Brain microvascular endothelial cell (primary cell): ENCODE results near the gene CFAP410.

Source experiments
- DNase-seq: peaks from one replicate; pipeline ENCODE4 v3.0.0-alpha.2; 2020
- H3K27ac ChIP-seq: fragments of 250-450 bp; sonication (Bioruptor Pico); 2 replicates; pipeline ENCODE4 v1.5.1; 2020; ENCODE audit warnings: mild to moderate bottlenecking, moderate library complexity
- H3K27me3 ChIP-seq: fragments of 250-450 bp; sonication (Bioruptor Pico); replicated peaks from 2 replicates; pipeline ENCODE4 v1.5.1; 2020; ENCODE audit warnings: mild to moderate bottlenecking
- H3K36me3 ChIP-seq: fragments of 250-450 bp; sonication (Bioruptor Pico); replicated peaks from 2 replicates; pipeline ENCODE4 v1.5.1; 2020; ENCODE audit warnings: mild to moderate bottlenecking
- H3K4me3 ChIP-seq: 2 replicates; pipeline ENCODE4 v1.5.1; 2011; ENCODE audit warnings: low read depth, mild to moderate bottlenecking, control low read depth, low read length, moderate library complexity
- in situ Hi-C: cut with HindIII; loops from 2 replicates; pipeline ENCODE4 v1.10.0; 2017; ENCODE audit warnings: low sequenced_read_pairs, low pct_ligation_motif_present
- TF ChIP-seq, protein P1 (sequence below): IDR thresholded peaks from 2 replicates; pipeline ENCODE4 v1.5.1; 2011; ENCODE audit warnings: low read depth, mild to moderate bottlenecking, moderate library complexity, low read length, control low read depth, inconsistent platforms; ENCODE audit errors: missing control alignments

CFAP410 gene

DNA sequence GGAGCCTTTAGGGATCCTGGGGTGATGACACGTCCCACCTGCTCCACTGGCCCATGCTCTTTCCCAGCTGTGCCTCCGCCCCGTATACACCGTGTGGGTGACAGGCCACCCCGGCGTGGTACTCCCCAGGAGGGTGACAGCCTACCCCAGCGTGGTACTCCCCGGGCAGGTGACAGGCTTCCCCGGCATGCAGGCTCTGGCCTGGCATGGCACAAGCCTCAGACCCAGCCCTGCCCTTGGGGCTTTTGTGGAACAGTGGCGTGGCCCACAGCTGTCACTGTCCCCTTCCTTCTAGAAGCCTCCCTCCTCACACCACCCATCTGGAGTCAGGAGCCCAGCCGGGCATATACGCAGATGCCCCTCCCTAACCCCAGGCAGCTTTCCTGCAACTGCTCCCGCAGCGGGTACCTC, 44.0 kb downstream of the CFAP410 start:
- Histone ChIP-seq H3K4me3 (no peak overlapping the region), H3K27me3 (no peaks in the 10 kb centered on the region), H3K27ac (no peak overlapping the region), H3K36me3 (no peaks in the 10 kb centered on the region)
- DNase-seq: no peak
- in situ Hi-C loops: no loop called here
- TF ChIP-seq, protein P1, sequence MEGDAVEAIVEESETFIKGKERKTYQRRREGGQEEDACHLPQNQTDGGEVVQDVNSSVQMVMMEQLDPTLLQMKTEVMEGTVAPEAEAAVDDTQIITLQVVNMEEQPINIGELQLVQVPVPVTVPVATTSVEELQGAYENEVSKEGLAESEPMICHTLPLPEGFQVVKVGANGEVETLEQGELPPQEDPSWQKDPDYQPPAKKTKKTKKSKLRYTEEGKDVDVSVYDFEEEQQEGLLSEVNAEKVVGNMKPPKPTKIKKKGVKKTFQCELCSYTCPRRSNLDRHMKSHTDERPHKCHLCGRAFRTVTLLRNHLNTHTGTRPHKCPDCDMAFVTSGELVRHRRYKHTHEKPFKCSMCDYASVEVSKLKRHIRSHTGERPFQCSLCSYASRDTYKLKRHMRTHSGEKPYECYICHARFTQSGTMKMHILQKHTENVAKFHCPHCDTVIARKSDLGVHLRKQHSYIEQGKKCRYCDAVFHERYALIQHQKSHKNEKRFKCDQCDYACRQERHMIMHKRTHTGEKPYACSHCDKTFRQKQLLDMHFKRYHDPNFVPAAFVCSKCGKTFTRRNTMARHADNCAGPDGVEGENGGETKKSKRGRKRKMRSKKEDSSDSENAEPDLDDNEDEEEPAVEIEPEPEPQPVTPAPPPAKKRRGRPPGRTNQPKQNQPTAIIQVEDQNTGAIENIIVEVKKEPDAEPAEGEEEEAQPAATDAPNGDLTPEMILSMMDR: no peak

- no peak overlapping the region for H3K4me3 ChIP-seq
- H3K27ac ChIP-seq: no peak overlapping the region
- H3K27me3 ChIP-seq: no peaks in the 10 kb centered on the region
- TF ChIP-seq, protein P1: no peak
- DNase-seq: peak; percentile 40
- in situ Hi-C loops: no loop called here
- no peaks in the 10 kb centered on the region for H3K36me3 ChIP-seq
Observed at GRCh38 chr21:44294391-44295162, 44.6 kb downstream of the CFAP410 start.

DNA sequence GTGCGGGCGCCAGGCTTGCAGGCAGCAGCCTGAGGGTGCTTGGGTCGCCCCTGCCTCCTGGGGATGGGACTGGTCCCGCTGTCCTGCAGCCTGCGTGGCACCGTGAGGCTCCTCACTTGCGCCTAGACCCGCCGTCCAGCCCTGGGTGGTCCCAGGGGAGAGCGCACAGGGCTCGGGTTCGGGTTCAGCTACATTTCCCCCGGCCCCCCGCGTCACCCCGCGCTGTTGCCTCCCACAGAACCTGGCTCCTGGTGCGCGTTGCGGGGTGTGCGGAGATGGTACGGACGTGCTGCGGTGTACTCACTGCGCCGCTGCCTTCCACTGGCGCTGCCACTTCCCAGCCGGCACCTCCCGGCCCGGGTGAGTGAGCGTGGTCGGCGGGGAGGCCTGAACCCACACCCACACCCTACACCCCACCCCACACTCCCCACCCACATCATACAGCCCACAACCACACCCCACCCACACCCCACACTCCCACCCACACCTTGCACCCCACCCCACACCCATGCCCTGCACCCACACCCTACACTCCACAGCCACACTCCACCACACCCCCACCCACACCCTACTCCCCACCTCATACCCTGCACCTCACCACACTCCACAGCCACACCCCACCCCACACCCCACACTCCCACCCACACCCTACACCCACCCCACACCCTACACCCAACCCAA, 45.5 kb downstream of the CFAP410 start:
- Histone ChIP-seq H3K27ac (no peak overlapping the region), H3K4me3 (no peak overlapping the region)
- in situ Hi-C loops: no loop called here

DNA sequence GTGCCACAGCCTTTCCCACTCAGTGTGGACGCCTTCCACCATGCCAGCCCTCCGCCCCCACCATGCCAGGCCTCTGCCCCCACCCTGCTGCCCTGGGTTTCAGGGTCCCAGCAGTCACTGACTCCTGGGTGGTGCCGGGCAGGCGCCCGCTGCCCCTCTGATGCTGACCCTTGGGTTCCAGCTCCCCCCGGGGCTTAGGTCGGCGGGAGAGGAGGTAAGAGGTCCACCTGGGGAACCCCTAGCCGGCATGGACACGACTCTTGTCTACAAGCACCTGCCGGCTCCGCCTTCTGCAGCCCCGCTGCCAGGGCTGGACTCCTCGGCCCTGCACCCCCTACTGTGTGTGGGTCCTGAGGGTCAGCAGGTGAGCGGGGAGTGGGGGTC, 46.4 kb downstream of the CFAP410 start:
- TF ChIP-seq, protein P1: no peak
- DNase-seq: no peak
- no peaks in the 10 kb centered on the region for H3K27me3 ChIP-seq
- H3K4me3 ChIP-seq: no peak overlapping the region
- H3K36me3 ChIP-seq: no peaks in the 10 kb centered on the region
- no peak overlapping the region for H3K27ac ChIP-seq
- in situ Hi-C loops: no loop called here

More for the DNA sequence above, 45.5 kb downstream of the CFAP410 start:
- no peaks in the 10 kb centered on the region for H3K36me3 ChIP-seq
- DNase-seq: no peak
- TF ChIP-seq, protein P1: no peak
- H3K27me3 ChIP-seq: no peaks in the 10 kb centered on the region

DNA sequence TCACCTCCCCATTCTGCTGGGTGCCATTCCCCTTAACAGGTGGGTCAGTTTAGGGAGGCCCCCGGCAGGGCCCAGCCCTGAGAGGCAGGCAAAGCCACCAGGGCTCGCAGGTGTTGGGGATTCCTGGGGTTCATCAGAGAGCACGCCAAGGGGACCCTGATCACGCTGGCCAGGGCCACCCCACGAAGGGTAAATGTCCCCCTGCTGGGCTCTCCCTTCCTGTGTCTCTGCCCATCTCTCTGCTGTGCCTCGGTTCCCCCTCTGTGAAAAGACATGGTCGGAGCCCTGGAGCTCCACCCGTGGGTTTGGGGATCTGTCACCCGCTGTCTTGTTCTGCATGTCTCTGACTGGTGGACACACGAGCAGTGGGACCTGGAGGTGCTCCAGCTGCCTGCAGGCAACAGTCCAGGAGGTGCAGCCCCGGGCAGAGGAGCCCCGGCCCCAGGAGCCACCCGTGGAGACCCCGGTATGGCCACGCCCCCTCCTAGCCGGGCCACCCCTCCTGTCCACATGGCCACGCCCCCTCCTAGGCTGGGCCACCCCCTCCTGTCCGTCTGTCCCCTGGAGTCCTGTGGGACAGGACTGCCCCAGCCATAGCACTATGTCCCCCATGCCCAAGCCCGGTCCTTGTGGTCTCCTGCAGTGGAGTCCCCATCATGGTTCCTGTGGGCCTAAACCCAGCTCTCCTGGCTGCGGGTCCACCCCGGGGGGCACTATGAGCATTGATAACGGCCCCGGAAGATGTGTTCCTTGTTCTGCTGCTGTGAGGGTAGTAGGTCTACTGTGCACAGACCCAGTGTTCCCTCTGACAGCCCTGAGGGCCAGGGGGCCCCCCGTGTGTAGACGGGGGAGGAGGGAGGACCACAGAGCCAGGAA, 47.0 kb downstream of the CFAP410 start:
- Histone ChIP-seq H3K27ac (no peak overlapping the region), H3K36me3 (no peaks in the 10 kb centered on the region), H3K27me3 (no peaks in the 10 kb centered on the region), H3K4me3 (no peak overlapping the region)
- TF ChIP-seq, protein P1: no peak
- in situ Hi-C loops: no loop called here
- DNase-seq: no peak
